ENCODE data around the gene SH3BGR. TPM values are rescaled to one million over a fixed set of nuclear protein-coding genes. Genes with fewer than 3 reads are reported as not detected.

The SH3BGR gene
- total RNA-seq, 1 donor = 1.4 TPM

DNA sequence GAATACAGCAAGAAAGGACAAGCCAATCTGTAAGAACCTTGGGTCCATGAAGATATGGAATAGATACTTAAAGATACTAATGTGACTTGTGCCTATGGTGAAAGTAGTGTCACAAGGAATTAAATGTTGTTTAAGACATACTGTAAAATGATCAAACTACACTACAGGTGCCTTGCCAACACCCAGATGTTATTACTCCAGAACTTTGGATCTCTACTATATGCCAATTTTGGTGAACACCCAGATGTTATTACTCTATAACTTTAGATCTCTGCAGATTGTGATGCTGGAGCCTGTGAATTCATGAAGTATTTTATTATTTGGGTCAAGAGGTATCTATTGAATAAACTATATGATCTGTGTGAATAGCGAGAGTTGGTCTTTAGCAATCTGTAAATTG lies 101.1 kb downstream of the SH3BGR start:
- no peaks in the 10 kb centered on the region for H3K36me3 ChIP-seq (ENCODE audit: insufficient read depth, low read length)
- no peaks in the 10 kb centered on the region for H3K9me3 ChIP-seq (ENCODE audit: low read depth, low read length)
- no peak for DNase-seq (ENCODE audit: insufficient read length, low spot score, missing footprints)
- H3K27me3 ChIP-seq (ENCODE audit: insufficient read depth, low read length) = no peaks in the 10 kb centered on the region
- H3K27ac ChIP-seq (ENCODE audit: low read depth, low read length) = no peak overlapping the region
- no peak overlapping the region for H3K4me2 ChIP-seq (ENCODE audit: insufficient read depth, low read length)
- H3K4me1 ChIP-seq (ENCODE audit: insufficient read depth, low read length) = no peaks in the 10 kb centered on the region
- H2AFZ ChIP-seq (ENCODE audit: low read length) = no peak overlapping the region
- H3K4me3 ChIP-seq (ENCODE audit: insufficient read depth, low read length) = no peak overlapping the region
- no peaks in the 10 kb centered on the region for H3K79me2 ChIP-seq (ENCODE audit: insufficient read depth, low read length)
- H4K20me1 ChIP-seq (ENCODE audit: insufficient read depth, low read length) = no peaks in the 10 kb centered on the region
- TF ChIP-seq, protein P1, sequence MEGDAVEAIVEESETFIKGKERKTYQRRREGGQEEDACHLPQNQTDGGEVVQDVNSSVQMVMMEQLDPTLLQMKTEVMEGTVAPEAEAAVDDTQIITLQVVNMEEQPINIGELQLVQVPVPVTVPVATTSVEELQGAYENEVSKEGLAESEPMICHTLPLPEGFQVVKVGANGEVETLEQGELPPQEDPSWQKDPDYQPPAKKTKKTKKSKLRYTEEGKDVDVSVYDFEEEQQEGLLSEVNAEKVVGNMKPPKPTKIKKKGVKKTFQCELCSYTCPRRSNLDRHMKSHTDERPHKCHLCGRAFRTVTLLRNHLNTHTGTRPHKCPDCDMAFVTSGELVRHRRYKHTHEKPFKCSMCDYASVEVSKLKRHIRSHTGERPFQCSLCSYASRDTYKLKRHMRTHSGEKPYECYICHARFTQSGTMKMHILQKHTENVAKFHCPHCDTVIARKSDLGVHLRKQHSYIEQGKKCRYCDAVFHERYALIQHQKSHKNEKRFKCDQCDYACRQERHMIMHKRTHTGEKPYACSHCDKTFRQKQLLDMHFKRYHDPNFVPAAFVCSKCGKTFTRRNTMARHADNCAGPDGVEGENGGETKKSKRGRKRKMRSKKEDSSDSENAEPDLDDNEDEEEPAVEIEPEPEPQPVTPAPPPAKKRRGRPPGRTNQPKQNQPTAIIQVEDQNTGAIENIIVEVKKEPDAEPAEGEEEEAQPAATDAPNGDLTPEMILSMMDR (IDR thresholded peaks at IDR 0.05; ENCODE audit: extremely low read depth, low read depth, low read length) = no peak

DNA sequence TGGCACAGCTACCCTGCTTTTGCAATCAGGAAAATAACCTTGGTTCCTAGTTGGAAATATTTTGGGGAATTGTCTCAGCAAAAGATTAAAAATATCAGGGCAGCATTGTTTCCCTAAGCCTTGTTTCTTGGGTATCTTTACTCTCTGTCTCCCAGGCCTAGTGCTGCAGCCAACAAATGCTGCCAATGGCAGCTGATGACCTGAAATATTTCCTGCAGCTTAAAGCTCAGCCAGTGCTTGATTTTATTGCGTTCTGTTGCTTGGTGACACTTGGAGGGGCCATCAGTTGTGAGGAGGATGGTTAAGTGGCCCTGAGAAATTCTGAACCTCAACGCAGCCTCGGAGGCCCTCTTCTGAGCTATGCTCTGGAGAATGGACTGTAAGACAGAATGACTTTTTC lies 101.6 kb downstream of the SH3BGR start:
- DNase-seq (ENCODE audit: insufficient read length, low spot score, missing footprints) = no peak
- TF ChIP-seq, protein P1 (IDR thresholded peaks at IDR 0.05; ENCODE audit: extremely low read depth, low read depth, low read length) = no peak
- no peak overlapping the region for H2AFZ ChIP-seq (ENCODE audit: low read length)
- H3K27me3 ChIP-seq (ENCODE audit: insufficient read depth, low read length) = no peaks in the 10 kb centered on the region
- no peak overlapping the region for H3K4me3 ChIP-seq (ENCODE audit: insufficient read depth, low read length)
- no peak overlapping the region for H3K4me2 ChIP-seq (ENCODE audit: insufficient read depth, low read length)
- H3K79me2 ChIP-seq (ENCODE audit: insufficient read depth, low read length) = no peaks in the 10 kb centered on the region
- no peaks in the 10 kb centered on the region for H3K36me3 ChIP-seq (ENCODE audit: insufficient read depth, low read length)
- H3K27ac ChIP-seq (ENCODE audit: low read depth, low read length) = no peak overlapping the region
- no peaks in the 10 kb centered on the region for H3K9me3 ChIP-seq (ENCODE audit: low read depth, low read length)
- H3K4me1 ChIP-seq (ENCODE audit: insufficient read depth, low read length) = no peaks in the 10 kb centered on the region
- no peaks in the 10 kb centered on the region for H4K20me1 ChIP-seq (ENCODE audit: insufficient read depth, low read length)

DNA sequence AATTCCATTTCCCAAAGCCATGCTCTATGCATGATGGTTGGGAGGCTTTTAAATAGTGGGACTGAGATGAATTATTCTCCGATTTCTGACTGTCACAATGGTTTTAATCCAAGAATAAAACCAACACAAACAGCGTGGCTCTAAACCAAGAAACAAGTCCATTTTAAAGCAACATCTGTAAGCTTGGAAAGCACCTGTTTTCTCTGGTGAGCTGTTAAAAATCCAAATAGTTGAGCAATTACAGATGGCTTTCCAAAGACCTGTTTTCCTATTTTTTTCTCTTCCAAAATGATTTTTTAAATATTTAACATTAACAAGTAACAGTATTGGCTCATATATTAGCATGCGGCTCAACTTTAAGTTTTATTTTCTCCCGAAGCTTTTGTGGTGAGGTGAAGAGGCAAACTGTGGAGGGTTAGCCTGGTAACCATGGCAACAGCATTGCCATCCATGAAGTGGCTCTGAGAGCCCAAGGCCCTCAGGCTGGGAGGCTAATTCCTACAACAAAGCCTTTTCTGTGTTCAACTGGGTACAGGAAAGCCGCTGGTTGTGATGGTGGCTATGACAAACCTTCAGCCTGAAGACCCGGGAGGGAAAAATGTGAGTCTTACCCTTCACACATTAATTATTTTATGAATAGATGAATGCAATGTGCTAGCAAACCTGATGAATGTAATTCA lies 104.3 kb downstream of the SH3BGR start:
- no peaks in the 10 kb centered on the region for H3K27me3 ChIP-seq (ENCODE audit: insufficient read depth, low read length)
- H3K4me1 ChIP-seq (ENCODE audit: insufficient read depth, low read length) = no peaks in the 10 kb centered on the region
- TF ChIP-seq, protein P1 (IDR thresholded peaks at IDR 0.05; ENCODE audit: extremely low read depth, low read depth, low read length) = no peak
- DNase-seq (ENCODE audit: insufficient read length, low spot score, missing footprints) = no peak
- no peaks in the 10 kb centered on the region for H3K36me3 ChIP-seq (ENCODE audit: insufficient read depth, low read length)
- H3K4me2 ChIP-seq (ENCODE audit: insufficient read depth, low read length) = no peak overlapping the region
- no peak overlapping the region for H2AFZ ChIP-seq (ENCODE audit: low read length)
- no peaks in the 10 kb centered on the region for H4K20me1 ChIP-seq (ENCODE audit: insufficient read depth, low read length)
- H3K79me2 ChIP-seq (ENCODE audit: insufficient read depth, low read length) = no peaks in the 10 kb centered on the region
- no peaks in the 10 kb centered on the region for H3K9me3 ChIP-seq (ENCODE audit: low read depth, low read length)
- H3K27ac ChIP-seq (ENCODE audit: low read depth, low read length) = no peak overlapping the region
- no peak overlapping the region for H3K4me3 ChIP-seq (ENCODE audit: insufficient read depth, low read length)

DNA sequence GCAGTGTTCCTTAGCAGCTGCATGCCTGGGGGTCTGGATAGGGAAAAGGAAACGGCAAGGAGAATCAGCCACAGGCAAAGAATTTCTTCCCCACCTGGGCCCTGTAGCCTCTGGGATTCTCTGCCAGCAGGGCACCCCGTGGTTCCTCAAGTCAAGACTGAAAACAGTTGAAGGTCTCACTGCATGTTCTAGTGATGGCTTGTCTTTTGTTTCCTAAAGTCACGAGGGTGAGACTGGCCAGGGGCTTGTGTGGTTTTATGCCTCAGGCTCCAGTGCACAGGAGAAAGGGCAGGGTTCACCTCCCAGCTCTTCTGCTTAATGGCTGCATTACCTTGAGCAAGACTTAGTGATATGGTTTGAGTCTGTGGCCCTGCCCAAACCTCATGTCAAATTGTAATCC lies 107.7 kb downstream of the SH3BGR start:
- no peak for DNase-seq (ENCODE audit: insufficient read length, low spot score, missing footprints)
- TF ChIP-seq, protein P1 (IDR thresholded peaks at IDR 0.05; ENCODE audit: extremely low read depth, low read depth, low read length) = no peak
- H3K36me3 ChIP-seq (ENCODE audit: insufficient read depth, low read length) = no peaks in the 10 kb centered on the region
- no peak overlapping the region for H3K27ac ChIP-seq (ENCODE audit: low read depth, low read length)
- H2AFZ ChIP-seq (ENCODE audit: low read length) = no peak overlapping the region
- H3K4me2 ChIP-seq (ENCODE audit: insufficient read depth, low read length) = no peak overlapping the region
- no peaks in the 10 kb centered on the region for H3K4me1 ChIP-seq (ENCODE audit: insufficient read depth, low read length)
- no peaks in the 10 kb centered on the region for H4K20me1 ChIP-seq (ENCODE audit: insufficient read depth, low read length)
- peaks cover 3% of the 10 kb centered on the region for H3K27me3 ChIP-seq (ENCODE audit: insufficient read depth, low read length)
- H3K79me2 ChIP-seq (ENCODE audit: insufficient read depth, low read length) = no peaks in the 10 kb centered on the region
- H3K9me3 ChIP-seq (ENCODE audit: low read depth, low read length) = no peaks in the 10 kb centered on the region
- no peak overlapping the region for H3K4me3 ChIP-seq (ENCODE audit: insufficient read depth, low read length)
